Neuronal stem cell (in vitro differentiated cells): Measurements from ENCODE around the gene LRP2BP. TPM values are rescaled to one million over a fixed set of nuclear protein-coding genes. Genes with fewer than 3 reads are reported as not detected.

Experiments
- small RNA-seq: library from polyadenylated mRNA; stranded (forward); fragments of <200 nt; extraction: miRNeasy Mini kit (QIAGEN cat#:217004); gene quantifications from one replicate; pipeline ENCODE3, GENCODE V24; 2013; ENCODE audit not compliant: insufficient read depth

Gene LRP2BP

Small RNAs within 50 kb of the gene (small RNA-seq; reads per million reads assigned to genes)
- not detected for gene RF00019
